Endothelial cell of umbilical vein (primary cell): ENCODE measurements around the gene ZBTB7C. TPM values are rescaled to one million over a fixed set of nuclear protein-coding genes. Genes with fewer than 3 reads are reported as not detected.

Source experiments
- BruUV-seq: library from RNA; stranded (reverse); fragments of 400-500 nt; replicated peaks from 2 replicates; lab custom pipeline; 2021; lab: Mats Ljungman, UMichigan
- CTCF ChIA-PET: fragments of 300-600, 350-600 bp; sonication (Branson Sonifier 250); formaldehyde crosslinking; loops from one replicate; lab custom pipeline; 2021; ENCODE audit warnings: antibody characterized with exemption, inconsistent platforms; lab: Charles Lee
- POLR2A ChIA-PET: fragments of 300-600, 350-600 bp; sonication (Branson Sonifier 250); formaldehyde crosslinking; loops from one replicate; lab custom pipeline; 2021; ENCODE audit warnings: antibody characterized with exemption, inconsistent platforms; lab: Charles Lee
- DNase-seq: peaks from one replicate; pipeline ENCODE4 v3.0.0-alpha.2; 2011; ENCODE audit warnings: low read depth, low spot score
- FAIRE-seq: peaks from 2 replicates; lab custom pipeline; 2011; peaks lifted over from hg19 to GRCh38; lab: Jason Lieb, UNC
- H2AFZ ChIP-seq: 2 replicates; pipeline ENCODE4 v1.6.0; 2012; ENCODE audit warnings: low read depth, low read length, control low read depth, inconsistent platforms
- H3K27ac ChIP-seq: 2 replicates; pipeline ENCODE4 v1.5.1; 2011; ENCODE audit warnings: low read depth, mild to moderate bottlenecking, control low read depth, low read length, moderate library complexity; ENCODE audit not compliant: insufficient read depth
- H3K27me3 ChIP-seq, 2 experiments: 2 replicates each; pipeline versions ENCODE4 v1.6.0 to v1.6.1; 2011; ENCODE audit warnings: low read length in 2 of 2, mixed read lengths in 1 of 2; ENCODE audit not compliant: control insufficient read depth in 2 of 2, insufficient read depth in 2 of 2
- H3K36me3 ChIP-seq, 2 experiments: 2 replicates in 1 of 2; 3 replicates in 1 of 2; pipeline ENCODE4 v1.5.1; 2011; ENCODE audit warnings: low read length in 2 of 2, mild to moderate bottlenecking in 1 of 2, moderate library complexity in 1 of 2; ENCODE audit not compliant: control insufficient read depth in 2 of 2, insufficient read depth in 2 of 2; ENCODE audit errors: extremely low read depth in 1 of 2
- H3K4me1 ChIP-seq: 3 replicates; pipeline ENCODE4 v1.5.1; 2011; ENCODE audit warnings: mild to moderate bottlenecking, low read length; ENCODE audit not compliant: control insufficient read depth, insufficient read depth; ENCODE audit errors: extremely low read depth
- H3K4me2 ChIP-seq: 2 replicates; pipeline ENCODE4 v1.6.1; 2011; ENCODE audit warnings: low read length, control low read depth, mixed read lengths; ENCODE audit not compliant: insufficient read depth
- H3K4me3 ChIP-seq, 3 experiments: fragments of 200-600 bp in 1 of 3; sonication (generic), shearing (Covaris generic) in 1 of 3; replicated peaks in 1 of 3; 2 replicates each; pipeline ENCODE4 v1.5.1; 2011 to 2016; ENCODE audit warnings: control low read depth in 3 of 3, low read length in 3 of 3, mild to moderate bottlenecking in 2 of 3, inconsistent platforms in 1 of 3, low read depth in 1 of 3, moderate library complexity in 1 of 3; ENCODE audit not compliant: insufficient read depth in 1 of 3
- H3K79me2 ChIP-seq: 2 replicates; pipeline ENCODE4 v1.6.0; 2012; ENCODE audit warnings: low read length, inconsistent platforms; ENCODE audit not compliant: control insufficient read depth, insufficient read depth
- H3K9ac ChIP-seq: replicated peaks from 2 replicates; pipeline ENCODE3; 2011; ENCODE audit warnings: low read length, control low read depth; ENCODE audit not compliant: insufficient read depth; ENCODE audit errors: extremely low read depth
- H3K9me1 ChIP-seq: replicated peaks from 3 replicates; pipeline ENCODE4 v1.6.0; 2011; ENCODE audit warnings: mild to moderate bottlenecking, low read length; ENCODE audit not compliant: control insufficient read depth, insufficient read depth; ENCODE audit errors: extremely low read depth
- H3K9me3 ChIP-seq: replicated peaks from 2 replicates; pipeline ENCODE4 v1.5.1; 2012; ENCODE audit warnings: low read length, inconsistent platforms; ENCODE audit not compliant: control insufficient read depth, insufficient read depth
- H4K20me1 ChIP-seq: replicated peaks from 2 replicates; pipeline ENCODE3; 2011; ENCODE audit warnings: mild to moderate bottlenecking, low read length; ENCODE audit not compliant: control insufficient read depth, insufficient read depth; ENCODE audit errors: extremely low read depth
- CTCF ChIP-seq, 2 donors: IDR thresholded peaks; 1 replicate in 1 of 2; 2 replicates in 1 of 2; pipeline ENCODE4 v1.5.1; 2011; ENCODE audit warnings: low read length in 2 of 2, mild to moderate bottlenecking in 2 of 2, moderate library complexity in 2 of 2, control low read depth in 1 of 2, inconsistent platforms in 1 of 2, low read depth in 1 of 2; ENCODE audit not compliant: insufficient read depth in 1 of 2; ENCODE audit errors: extremely low read depth in 1 of 2
- EZH2 ChIP-seq: IDR thresholded peaks from 2 replicates; pipeline ENCODE4 v1.6.1; 2012; ENCODE audit warnings: borderline replicate concordance, low read depth, mild to moderate bottlenecking, moderate library complexity, low read length, inconsistent platforms; ENCODE audit not compliant: severe bottlenecking
- FOS ChIP-seq: IDR thresholded peaks from 2 replicates; pipeline ENCODE4 v1.6.1; 2011; ENCODE audit warnings: mild to moderate bottlenecking, low read length, moderate library complexity, borderline replicate concordance; ENCODE audit not compliant: insufficient read depth
- GATA2 ChIP-seq: IDR thresholded peaks from 2 replicates; pipeline ENCODE4 v1.7.0; 2011; ENCODE audit warnings: low read depth, mild to moderate bottlenecking, moderate library complexity, mixed read lengths, low read length; ENCODE audit not compliant: insufficient read length, insufficient read depth
- JUN ChIP-seq: IDR thresholded peaks from 2 replicates; pipeline ENCODE4 v1.6.1; 2011; ENCODE audit warnings: borderline replicate concordance, low read depth; ENCODE audit not compliant: insufficient read length, insufficient read depth
- MYC ChIP-seq: IDR thresholded peaks from one replicate; pipeline ENCODE4 v1.6.1; 2011; ENCODE audit warnings: mild to moderate bottlenecking, low read depth, low read length
- POLR2A ChIP-seq: IDR thresholded peaks from 2 replicates; pipeline ENCODE4 v1.6.1; 2012; ENCODE audit warnings: low read depth, mild to moderate bottlenecking, control low read depth, low read length
- POLR2AphosphoS5 ChIP-seq: IDR thresholded peaks from 2 replicates; pipeline ENCODE4 v1.6.1; 2012; ENCODE audit warnings: low read depth, mild to moderate bottlenecking, control low read depth, low read length, moderate library complexity; ENCODE audit not compliant: insufficient read depth
- dilution Hi-C: fragments of 300-500 bp; cut with MboI; formaldehyde crosslinking; loops from one replicate; pipeline ENCODE4 v1.15.0; 2019; ENCODE audit warnings: low sequenced_read_pairs; ENCODE audit not compliant: extremely low pct_ligation_motif_present
- intact Hi-C: fragments of 100-400 bp; cut with micrococcal nuclease; formaldehyde crosslinking; loops from one replicate; pipeline ENCODE4 v1.10.0; 2022
- polyA plus RNA-seq, 4 experiments: library from polyadenylated mRNA; depleted of rRNA in 3 of 4; stranded (reverse) in 3 of 4; unstranded in 1 of 4; fragments of >200 nt; gene quantifications; 2 replicates each; pipeline versions ENCODE4 v1.2.1 to v1.2.3, GENCODE V29; 2011 to 2012; ENCODE audit warnings: missing spikeins in 1 of 4
- total RNA-seq: library from RNA; stranded (reverse); gene quantifications from 2 replicates; pipeline ENCODE4 v1.2.3, GENCODE V29; 2021
- TF ChIP-seq, protein P1 (sequence below): IDR thresholded peaks from 2 replicates; pipeline ENCODE4 v1.6.1; 2011; ENCODE audit not compliant: insufficient read depth, insufficient read length

ZBTB7C gene
- total and polyA plus RNA-seq, 2 donors (not counting 3 experiments of a cell fraction or from before 2014, with no cell fraction given), result not detected

- intact Hi-C loops, result no loop called here
- Histone ChIP-seq H4K20me1 (no peaks in the 10 kb centered on the region), H3K4me2 (no peak overlapping the region), H3K4me3 (no peak overlapping the region), H3K79me2 (no peaks in the 10 kb centered on the region), H3K4me1 (peaks cover 10% of the 10 kb centered on the region), H3K36me3 (no peaks in the 10 kb centered on the region), H2AFZ (no peak overlapping the region), H3K9me3 (no peaks in the 10 kb centered on the region), H3K27ac (no peak overlapping the region), H3K9me1 (no peaks in the 10 kb centered on the region), H3K9ac (no peak overlapping the region), H3K27me3 (peaks cover 5 to 37% of the 10 kb centered on the region in 2 experiments)
- ChIA-PET POLR2A (no interaction called here), CTCF (interaction anchor here (1.7 to 2.6 kb wide), 3 partner anchors 11 to 246 kb away, joined by 5 to 16 read pairs (median 14); no protein-coding TSS in a partner anchor)
- no peak for DNase-seq
- TF ChIP-seq MYC, result no peak
- no TSS peak for BruUV-seq
- no peak for FAIRE-seq
- dilution Hi-C loops, result no loop called here
Measured at GRCh38 chr18:48018851-48019250, 390.3 kb downstream of the ZBTB7C start.

- Histone ChIP-seq H2AFZ (no peak overlapping the region), H3K27me3 (peaks cover 5 to 44% of the 10 kb centered on the region in 2 experiments), H3K9ac (no peak overlapping the region), H3K36me3 (no peaks in the 10 kb centered on the region), H3K9me3 (no peaks in the 10 kb centered on the region), H4K20me1 (no peaks in the 10 kb centered on the region), H3K9me1 (no peaks in the 10 kb centered on the region), H3K4me3 (no peak overlapping the region), H3K4me2 (no peak overlapping the region), H3K4me1 (no peaks in the 10 kb centered on the region), H3K27ac (no peak overlapping the region), H3K79me2 (no peaks in the 10 kb centered on the region)
- TF ChIP-seq POLR2A (no peak), EZH2 (no peak), MYC (no peak), FOS (no peak), GATA2 (no peak), JUN (no peak), CTCF (IDR thresholded peaks at IDR 0.05; ENCODE audit: extremely low read depth in 1 of 2, insufficient read depth in 1 of 2, low read depth in 1 of 2, low read length in 2 of 2) (no peak), POLR2AphosphoS5 (no peak)
- TF ChIP-seq, protein P1, sequence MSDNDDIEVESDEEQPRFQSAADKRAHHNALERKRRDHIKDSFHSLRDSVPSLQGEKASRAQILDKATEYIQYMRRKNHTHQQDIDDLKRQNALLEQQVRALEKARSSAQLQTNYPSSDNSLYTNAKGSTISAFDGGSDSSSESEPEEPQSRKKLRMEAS, result no peak
- BruUV-seq, result no TSS peak
- dilution Hi-C loops (no loop called here), intact Hi-C loops (no loop called here)
- CTCF ChIA-PET, result interaction anchor here (0.6 to 2.8 kb wide), 6 partner anchors 10 to 263 kb away, joined by 3 to 14 read pairs (median 4); no protein-coding TSS in a partner anchor
- no peak for FAIRE-seq
- POLR2A ChIA-PET, result no interaction called here
- no peak for DNase-seq
Measured at GRCh38 chr18:48017635-48018034, 391.5 kb downstream of the ZBTB7C start.
